GM12878 (cell line): ENCODE data around the gene PTPRN2.

Experiments
- BRCA1 ChIP-seq: IDR thresholded peaks from 2 replicates; pipeline ENCODE4 v1.6.1; 2011; ENCODE audit warnings: low read depth, low read length, improper control_type of control experiment
- EGR1 ChIP-seq, 2 experiments: IDR thresholded peaks; 1 replicate in 1 of 2; 2 replicates in 1 of 2; pipeline ENCODE4 v1.6.1; 2011 to 2012; ENCODE audit warnings: low read depth in 2 of 2, low read length in 2 of 2, borderline replicate concordance in 1 of 2, mild to moderate bottlenecking in 1 of 2, moderate library complexity in 1 of 2
- EZH2 ChIP-seq: IDR thresholded peaks from 2 replicates; pipeline ENCODE4 v1.6.1; 2012; ENCODE audit warnings: low read depth, mild to moderate bottlenecking, control low read depth, inconsistent platforms, low read length, borderline replicate concordance; ENCODE audit not compliant: control insufficient read depth
- NFYB ChIP-seq: IDR thresholded peaks from 2 replicates; pipeline ENCODE4 v1.6.1; 2011; ENCODE audit warnings: low read depth, mild to moderate bottlenecking, low read length, improper control_type of control experiment, moderate library complexity; ENCODE audit not compliant: insufficient read depth
- POLR2A ChIP-seq: IDR thresholded peaks from 2 replicates; pipeline ENCODE4 v1.6.1; 2011; ENCODE audit warnings: low read depth, mild to moderate bottlenecking, low read length
- ZNF622 ChIP-seq: fragments of 450-650 bp; IDR thresholded peaks from 2 replicates; pipeline ENCODE4 v1.6.1; 2017; ENCODE audit warnings: mild to moderate bottlenecking, inconsistent platforms
- ZSCAN29 ChIP-seq: fragments of 450-650 bp; IDR thresholded peaks from 2 replicates; pipeline ENCODE4 v1.6.1; 2017; ENCODE audit warnings: mild to moderate bottlenecking, moderate library complexity
- ZZZ3 ChIP-seq: IDR thresholded peaks from 2 replicates; pipeline ENCODE4 v1.6.1; 2011; ENCODE audit warnings: low read depth; ENCODE audit not compliant: control insufficient read depth, insufficient read length
- TF ChIP-seq, protein P1 (sequence below): IDR thresholded peaks from 2 replicates; pipeline ENCODE4 v1.6.1; 2011; ENCODE audit warnings: low read depth, low read length, improper control_type of control experiment, borderline replicate concordance
- TF ChIP-seq, protein P2 (sequence below), 3 experiments: IDR thresholded peaks in 2 of 3; conservative IDR thresholded peaks in 1 of 3; 2 replicates each; pipeline ENCODE4 v1.5.1; 2011; ENCODE audit warnings: low read depth in 3 of 3, low read length in 3 of 3, mild to moderate bottlenecking in 3 of 3, control low read depth in 2 of 3, moderate library complexity in 2 of 3, inconsistent platforms in 1 of 3, mixed read lengths in 1 of 3; ENCODE audit not compliant: control insufficient read depth in 2 of 3, insufficient read depth in 1 of 3; ENCODE audit errors: extremely low read depth in 1 of 3

- no peak for TF ChIP-seq EZH2
- no peak for TF ChIP-seq ZZZ3
- no peak for TF ChIP-seq POLR2A
- TF ChIP-seq NFYB, result no peak
- TF ChIP-seq ZSCAN29, result no peak
- no peak for TF ChIP-seq EGR1 (IDR thresholded peaks at IDR 0.05; ENCODE audit: borderline replicate concordance in 1 of 2, low read depth in 2 of 2, low read length in 2 of 2)
- TF ChIP-seq, protein P1, sequence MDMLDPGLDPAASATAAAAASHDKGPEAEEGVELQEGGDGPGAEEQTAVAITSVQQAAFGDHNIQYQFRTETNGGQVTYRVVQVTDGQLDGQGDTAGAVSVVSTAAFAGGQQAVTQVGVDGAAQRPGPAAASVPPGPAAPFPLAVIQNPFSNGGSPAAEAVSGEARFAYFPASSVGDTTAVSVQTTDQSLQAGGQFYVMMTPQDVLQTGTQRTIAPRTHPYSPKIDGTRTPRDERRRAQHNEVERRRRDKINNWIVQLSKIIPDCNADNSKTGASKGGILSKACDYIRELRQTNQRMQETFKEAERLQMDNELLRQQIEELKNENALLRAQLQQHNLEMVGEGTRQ, result no peak
- no peak for TF ChIP-seq ZNF622
- no peak for TF ChIP-seq BRCA1
- TF ChIP-seq, protein P2, sequence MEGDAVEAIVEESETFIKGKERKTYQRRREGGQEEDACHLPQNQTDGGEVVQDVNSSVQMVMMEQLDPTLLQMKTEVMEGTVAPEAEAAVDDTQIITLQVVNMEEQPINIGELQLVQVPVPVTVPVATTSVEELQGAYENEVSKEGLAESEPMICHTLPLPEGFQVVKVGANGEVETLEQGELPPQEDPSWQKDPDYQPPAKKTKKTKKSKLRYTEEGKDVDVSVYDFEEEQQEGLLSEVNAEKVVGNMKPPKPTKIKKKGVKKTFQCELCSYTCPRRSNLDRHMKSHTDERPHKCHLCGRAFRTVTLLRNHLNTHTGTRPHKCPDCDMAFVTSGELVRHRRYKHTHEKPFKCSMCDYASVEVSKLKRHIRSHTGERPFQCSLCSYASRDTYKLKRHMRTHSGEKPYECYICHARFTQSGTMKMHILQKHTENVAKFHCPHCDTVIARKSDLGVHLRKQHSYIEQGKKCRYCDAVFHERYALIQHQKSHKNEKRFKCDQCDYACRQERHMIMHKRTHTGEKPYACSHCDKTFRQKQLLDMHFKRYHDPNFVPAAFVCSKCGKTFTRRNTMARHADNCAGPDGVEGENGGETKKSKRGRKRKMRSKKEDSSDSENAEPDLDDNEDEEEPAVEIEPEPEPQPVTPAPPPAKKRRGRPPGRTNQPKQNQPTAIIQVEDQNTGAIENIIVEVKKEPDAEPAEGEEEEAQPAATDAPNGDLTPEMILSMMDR (IDR thresholded peaks at IDR 0.05 in 2 of 3, conservative IDR thresholded peaks at IDR 0.05 in 1 of 3; ENCODE audit: control insufficient read depth in 2 of 3, extremely low read depth in 1 of 3, insufficient read depth in 1 of 3, low read depth in 3 of 3, low read length in 3 of 3), result no peak
Measured at GRCh38 chr7:157635669-157636068, 952.0 kb downstream of the PTPRN2 start.
